ENCODE data around the gene TP53I13. TPM values are rescaled to one million over a fixed set of nuclear protein-coding genes. Genes with fewer than 3 reads are reported as not detected.

The TP53I13 gene
- total and polyA plus RNA-seq, 2 of the 4 experiments (the other 2 are of a cell fraction) = 22.0 to 48.3 TPM

DNA sequence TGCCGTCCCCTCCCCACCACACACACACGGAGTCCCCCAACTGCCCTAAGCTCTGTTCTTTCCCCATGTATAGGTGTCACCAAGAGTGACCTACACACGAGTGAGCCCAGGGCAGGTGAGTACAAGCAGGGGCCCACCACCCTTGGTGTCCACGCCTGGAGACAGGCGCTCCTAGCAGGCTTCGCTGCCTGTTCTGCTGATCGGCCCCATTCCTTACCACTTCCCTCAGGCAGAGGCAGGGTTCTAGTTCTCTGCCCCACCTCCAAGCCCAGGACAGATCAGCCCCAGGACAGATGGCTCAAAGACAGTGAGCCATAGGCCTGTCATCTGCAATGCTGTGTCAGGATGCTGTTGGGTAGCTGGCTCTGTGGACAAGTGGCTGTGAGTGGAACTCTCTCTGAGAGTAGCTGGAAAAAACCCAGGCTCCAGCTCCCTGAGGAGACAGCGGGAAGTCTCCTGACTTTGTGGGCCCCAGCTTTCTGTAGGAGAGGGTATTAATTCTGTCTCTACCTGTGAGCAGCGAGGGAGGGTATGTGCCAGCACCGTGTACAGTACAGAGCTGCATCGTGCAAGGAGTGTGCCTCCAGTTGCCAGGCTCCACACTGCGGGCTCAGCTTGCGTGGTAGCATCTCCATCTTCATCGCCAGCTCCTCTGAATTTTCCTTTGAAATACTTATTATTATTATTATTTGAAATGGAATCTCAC, 897 bp downstream of the TP53I13 start:
- ChIA-PET CTCF (interaction anchor here (0.6 to 1.4 kb wide), 3 partner anchors 14 to 818 kb away, joined by 4 read pairs; no protein-coding TSS in a partner anchor), POLR2A (ENCODE audit: unreplicated experiment) (no interaction called here)
- intact Hi-C loops (cut with micrococcal nuclease) = loop anchor here (10.0 kb wide), 1 partner anchor 425 kb away; no protein-coding TSS in a partner anchor
- peaks cover 16% of the 10 kb centered on the region for H3K36me3 ChIP-seq (ENCODE audit: control insufficient read depth, insufficient read depth, low read length)
- no TSS peak for BruUV-seq (replicated peaks)
- H3K14ac ChIP-seq (replicated peaks; ENCODE audit: low read depth, low read length) = peak overlapping the region; percentile 92
- H3K4me2 ChIP-seq (ENCODE audit: low read depth, low read length) = peak overlapping the region; percentile 93
- H2BK15ac ChIP-seq (ENCODE audit: low read depth, low read length) = no peak overlapping the region
- ATAC-seq (ENCODE audit: low read depth) = no peak
- peak overlapping the region; percentile 28; the same call in 1 of the 2 replicates for H2BK120ac ChIP-seq (ENCODE audit: low read depth, low read length)
- DNase-seq = peak; percentile 35
- H2AK9ac ChIP-seq (replicated peaks; ENCODE audit: low read depth, low read length, poor library complexity) = peak overlapping the region; percentile 97
- H4K91ac ChIP-seq (ENCODE audit: insufficient read depth, low read depth, low read length) = peak overlapping the region; percentile 84
- H3K18ac ChIP-seq (ENCODE audit: low read depth, low read length) = no peak overlapping the region
- peak overlapping the region; percentile 80 to 89; a peak in 3 of 4 replicates for H4K8ac ChIP-seq (ENCODE audit: low read depth in 2 of 2, low read length in 2 of 2)
- H3K56ac ChIP-seq (ENCODE audit: extremely low read depth, insufficient read depth, low read length) = no peak overlapping the region
- H3K9ac ChIP-seq (ENCODE audit: low read depth, low read length) = peak overlapping the region; percentile 87
- peak overlapping the region; percentile 70; the same call in 1 of the 2 replicates for H3K23ac ChIP-seq (ENCODE audit: low read depth, low read length)
- H2BK5ac ChIP-seq (ENCODE audit: low read depth, low read length, poor library complexity, severe bottlenecking) = peak overlapping the region; percentile 78
- H2BK20ac ChIP-seq (ENCODE audit: low read depth, low read length) = no peak overlapping the region
- in situ Hi-C loops (cut with MboI; ENCODE audit: low sequenced_read_pairs) = no loop called here
- no peaks in the 10 kb centered on the region for H3K9me3 ChIP-seq (ENCODE audit: control insufficient read depth, insufficient read depth, low read length)
- no peak for TF ChIP-seq RFX5 (IDR thresholded peaks at IDR 0.05; ENCODE audit: low read depth, low read length)
- TF ChIP-seq, protein P1, sequence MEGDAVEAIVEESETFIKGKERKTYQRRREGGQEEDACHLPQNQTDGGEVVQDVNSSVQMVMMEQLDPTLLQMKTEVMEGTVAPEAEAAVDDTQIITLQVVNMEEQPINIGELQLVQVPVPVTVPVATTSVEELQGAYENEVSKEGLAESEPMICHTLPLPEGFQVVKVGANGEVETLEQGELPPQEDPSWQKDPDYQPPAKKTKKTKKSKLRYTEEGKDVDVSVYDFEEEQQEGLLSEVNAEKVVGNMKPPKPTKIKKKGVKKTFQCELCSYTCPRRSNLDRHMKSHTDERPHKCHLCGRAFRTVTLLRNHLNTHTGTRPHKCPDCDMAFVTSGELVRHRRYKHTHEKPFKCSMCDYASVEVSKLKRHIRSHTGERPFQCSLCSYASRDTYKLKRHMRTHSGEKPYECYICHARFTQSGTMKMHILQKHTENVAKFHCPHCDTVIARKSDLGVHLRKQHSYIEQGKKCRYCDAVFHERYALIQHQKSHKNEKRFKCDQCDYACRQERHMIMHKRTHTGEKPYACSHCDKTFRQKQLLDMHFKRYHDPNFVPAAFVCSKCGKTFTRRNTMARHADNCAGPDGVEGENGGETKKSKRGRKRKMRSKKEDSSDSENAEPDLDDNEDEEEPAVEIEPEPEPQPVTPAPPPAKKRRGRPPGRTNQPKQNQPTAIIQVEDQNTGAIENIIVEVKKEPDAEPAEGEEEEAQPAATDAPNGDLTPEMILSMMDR (conservative IDR thresholded peaks at IDR 0.05; ENCODE audit: low read depth, low read length) = no peak
- no peak for TF ChIP-seq NFE2L2 (IDR thresholded peaks at IDR 0.05; ENCODE audit: low read depth, low read length)
- TF ChIP-seq CEBPB (IDR thresholded peaks at IDR 0.05; ENCODE audit: low read depth, low read length) = no peak
- TF ChIP-seq FOS (IDR thresholded peaks at IDR 0.05; ENCODE audit: low read depth, low read length) = no peak
- peak overlapping the region; percentile 60 for H2AK5ac ChIP-seq (ENCODE audit: low read depth, low read length)
- 88% methylated on average over 1 of the region's 14 CpGs; no CpG with 5 or more reads in 1 of the 2 experiments for WGBS, 2 experiments (ENCODE audit: extremely low coverage in 2 of 2, insufficient read length in 1 of 2)
- H3K4me3 ChIP-seq (ENCODE audit: insufficient read depth, low read depth, low read length) = peak overlapping the region; percentile 97
- peak overlapping the region; percentile 88 for H3K27ac ChIP-seq (ENCODE audit: insufficient read depth, low read length)
- H3K27me3 ChIP-seq (ENCODE audit: control insufficient read depth, insufficient read depth, low read length) = no peaks in the 10 kb centered on the region
- peak overlapping the region; percentile 44; the same call in 1 of the 2 replicates for H4K5ac ChIP-seq (ENCODE audit: low read depth, low read length)
- peaks cover 5 to 44% of the 10 kb centered on the region in 2 experiments for H3K79me1 ChIP-seq (ENCODE audit: low read depth in 1 of 2, low read length in 2 of 2)
- peaks cover 11% of the 10 kb centered on the region for H3K4me1 ChIP-seq (ENCODE audit: control insufficient read depth, insufficient read depth, low read length)
- H3K4ac ChIP-seq (ENCODE audit: low read depth, low read length) = peak overlapping the region; percentile 65
- no peaks in the 10 kb centered on the region for H4K20me1 ChIP-seq (ENCODE audit: insufficient read depth, low read length)
- H3K9me1 ChIP-seq (ENCODE audit: insufficient read depth, low read length) = no peaks in the 10 kb centered on the region; the same call in 1 of the 2 replicates
- H2AFZ ChIP-seq (replicated peaks; ENCODE audit: low read length, poor library complexity) = peak overlapping the region; percentile 94
- dilution Hi-C loops (cut with HindIII; ENCODE audit: low sequenced_read_pairs, unreplicated experiment) = no loop called here

Measured in IMR-90 (cell line).